GM18505 (cell line): ENCODE measurements around the gene FHOD3.

Experiments used
- ATAC-seq: cut with Tn5 transposase; IDR thresholded peaks from one replicate; pipeline ENCODE4 v1.9.1; 2021; ENCODE audit not compliant: unreplicated experiment
- POLR2A ChIP-seq: IDR thresholded peaks from 4 replicates; pipeline ENCODE4 v1.6.1; 2011; ENCODE audit warnings: borderline replicate concordance; ENCODE audit not compliant: insufficient read depth, insufficient read length; ENCODE audit errors: extremely low read depth

FHOD3 gene

GRCh38 chr18:36558234-36558633, 260.7 kb downstream of the FHOD3 start:
- ATAC-seq = no peak
- no peak for TF ChIP-seq POLR2A

DNA sequence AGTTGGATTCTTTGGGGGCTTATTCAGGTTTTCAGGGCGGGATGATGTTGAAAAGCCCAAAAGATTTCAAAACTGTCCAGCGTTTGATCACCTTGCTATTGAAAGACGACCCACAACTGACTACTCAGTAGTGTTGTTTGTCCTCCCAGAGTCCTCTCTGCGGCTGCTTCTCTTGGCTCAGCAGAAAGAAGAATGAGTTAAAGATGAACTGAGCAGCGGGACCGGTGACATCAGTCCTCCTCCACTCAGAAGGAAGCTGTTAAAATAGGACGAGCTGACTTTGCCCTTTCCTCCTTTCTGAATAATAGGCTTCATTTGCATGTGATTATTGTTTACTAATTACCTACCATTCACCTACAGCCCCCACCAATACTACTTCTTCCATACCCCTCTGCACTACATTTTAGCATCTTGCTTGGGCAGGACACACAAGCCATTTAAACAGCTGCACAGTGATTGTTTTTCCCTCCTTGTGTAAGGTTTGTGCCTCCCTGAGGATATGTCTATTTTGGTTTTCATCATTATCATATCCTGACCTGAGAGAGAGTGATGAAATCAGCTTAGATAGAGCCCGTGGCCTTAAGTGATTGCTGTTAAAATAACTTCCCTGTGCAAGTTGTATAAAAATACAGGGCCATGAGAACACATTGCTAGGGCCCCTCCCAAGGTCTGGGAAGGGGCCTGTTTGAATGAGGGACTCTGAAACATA, 261.8 kb downstream of the FHOD3 start:
- TF ChIP-seq POLR2A = no peak
- ATAC-seq = no peak

DNA sequence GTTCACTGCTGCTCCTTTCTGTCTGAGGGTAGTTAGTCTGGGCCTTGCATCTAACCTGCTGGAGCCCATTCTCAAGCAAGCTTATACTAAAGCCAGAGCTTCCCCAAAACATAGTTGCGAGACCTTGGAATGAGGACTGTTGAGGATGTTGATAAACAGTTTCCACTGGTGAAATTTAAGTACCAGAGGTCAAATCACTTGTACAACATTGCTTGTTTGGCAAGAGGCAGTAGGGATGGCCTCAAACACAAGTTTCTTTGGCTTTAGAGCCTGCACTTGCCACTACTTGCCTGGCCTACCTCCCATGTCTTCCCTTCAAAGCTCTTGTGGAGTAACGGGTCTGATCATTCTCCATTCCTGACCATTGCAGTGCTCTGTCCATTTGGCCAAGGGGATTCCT, 262.7 kb downstream of the FHOD3 start:
- no peak for TF ChIP-seq POLR2A
- ATAC-seq = no peak

GRCh38 chr18:36561046-36561445, 263.5 kb downstream of the FHOD3 start:
- no peak for TF ChIP-seq POLR2A
- ATAC-seq = no peak

- no peak for TF ChIP-seq POLR2A
- ATAC-seq = no peak
Observed at GRCh38 chr18:36564841-36565240, 267.3 kb downstream of the FHOD3 start.

DNA sequence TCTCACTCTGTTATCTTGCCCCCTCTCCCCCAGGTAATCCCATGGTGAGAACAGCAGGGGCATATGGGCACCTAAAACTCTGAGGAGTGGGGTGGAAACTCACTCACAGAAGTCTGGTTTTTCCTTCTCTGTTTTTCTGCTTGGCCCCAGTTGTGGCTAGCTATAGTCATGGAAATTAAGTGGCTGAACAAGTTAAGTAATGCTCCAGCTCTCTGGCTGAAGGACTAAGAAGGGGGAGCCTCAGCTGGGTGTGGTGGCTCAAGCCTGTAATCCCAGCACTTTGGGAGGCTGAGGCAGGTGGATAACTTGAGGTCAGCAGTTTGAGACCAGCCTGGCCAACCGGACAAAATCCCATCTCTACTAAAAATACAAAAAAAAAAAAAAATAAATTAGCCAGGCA, 270.3 kb downstream of the FHOD3 start:
- ATAC-seq = no peak
- no peak for TF ChIP-seq POLR2A

- no peak for TF ChIP-seq POLR2A
- no peak for ATAC-seq
Observed at GRCh38 chr18:36568487-36568886, 271.0 kb downstream of the FHOD3 start.

DNA sequence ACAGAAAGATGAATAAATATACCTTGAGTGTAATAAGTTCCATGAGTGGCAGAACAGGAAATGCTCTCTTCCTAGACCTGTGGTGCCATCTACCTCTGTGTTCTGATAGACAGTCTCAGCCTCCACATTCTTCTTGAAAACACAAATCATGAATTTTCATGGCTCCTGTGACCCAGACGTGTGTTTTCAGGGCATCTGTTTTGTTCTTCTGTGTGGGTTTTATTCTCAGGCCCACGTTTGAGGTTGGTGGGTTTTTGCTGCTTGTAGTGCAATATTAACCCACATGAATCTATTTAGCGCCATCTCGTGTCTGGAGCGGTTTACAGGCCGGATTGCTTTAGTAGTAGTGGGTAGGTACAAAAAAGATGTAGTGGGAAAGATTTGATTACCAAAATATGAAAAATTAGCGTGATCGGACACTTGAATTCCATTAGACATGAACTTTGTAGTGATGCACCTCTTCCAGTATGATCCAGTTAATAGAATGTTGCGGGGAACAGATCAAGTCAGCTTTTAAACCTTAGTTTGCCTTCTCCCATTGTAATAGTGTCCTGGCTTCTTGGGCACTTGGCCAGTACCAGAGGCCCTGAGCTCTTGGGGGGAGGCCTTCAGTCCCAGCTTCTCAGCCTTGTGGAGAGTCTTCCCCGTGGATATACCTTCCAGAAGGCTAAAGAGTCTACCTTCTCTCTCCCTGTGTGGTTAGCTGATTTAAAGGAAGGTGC, 274.8 kb downstream of the FHOD3 start:
- no peak for ATAC-seq
- TF ChIP-seq POLR2A = no peak

GRCh38 chr18:36576339-36576738, 278.8 kb downstream of the FHOD3 start:
- ATAC-seq = no peak

DNA sequence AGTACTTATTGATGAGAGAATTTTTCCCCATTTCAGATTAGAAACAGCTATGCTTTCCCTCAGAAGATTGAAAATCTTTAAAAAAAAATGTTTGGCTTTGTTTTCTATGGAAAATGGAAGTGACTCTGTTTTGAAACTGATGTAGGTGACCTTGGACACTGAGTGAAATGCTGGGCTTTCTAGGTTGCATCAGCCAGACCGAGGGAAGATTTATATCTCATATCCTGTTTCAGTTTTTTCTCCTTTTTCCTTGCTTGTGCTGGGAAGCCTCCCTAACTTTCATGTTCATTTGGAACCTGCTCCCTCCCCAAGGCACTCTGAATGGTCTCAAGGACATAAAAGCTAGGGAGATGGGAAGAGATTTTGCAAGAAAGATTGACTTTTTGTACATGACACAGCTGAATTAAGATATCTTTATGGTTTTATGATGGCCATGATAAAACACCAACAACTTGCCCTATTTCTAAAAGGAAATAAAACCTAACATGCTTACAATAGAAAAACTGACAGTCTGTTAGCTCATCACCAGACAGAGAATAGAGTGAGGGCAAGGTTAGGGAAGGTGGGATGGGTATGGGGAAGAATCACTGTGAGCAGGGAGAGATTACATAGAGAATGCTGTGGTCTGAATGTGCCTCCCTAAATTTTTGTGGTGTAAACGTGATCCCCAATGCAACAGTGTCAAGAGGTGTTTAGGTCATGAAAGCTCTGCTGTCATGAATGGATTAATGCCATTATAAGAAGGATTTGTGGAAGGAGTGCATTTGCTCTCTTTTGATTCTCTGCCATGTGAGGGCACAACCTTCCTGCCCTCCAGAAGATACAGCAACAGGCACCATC, 281.6 kb downstream of the FHOD3 start:
- ATAC-seq = no peak
- no peak for TF ChIP-seq POLR2A

More at GRCh38 chr18:36576339-36576738, 278.8 kb downstream of the FHOD3 start:
- TF ChIP-seq POLR2A = no peak

GRCh38 chr18:36580266-36580665, 282.8 kb downstream of the FHOD3 start:
- TF ChIP-seq POLR2A = no peak
- no peak for ATAC-seq

GRCh38 chr18:36580874-36581750, 283.6 kb downstream of the FHOD3 start:
- no peak for TF ChIP-seq POLR2A
- no peak for ATAC-seq
